ENCODE measurements around the gene SLC25A10. TPM values are rescaled to one million over a fixed set of nuclear protein-coding genes. Genes with fewer than 3 reads are reported as not detected.

SLC25A10 gene
- polyA plus RNA-seq, 1 donor from 2014 or later: 8.7 TPM

DNA sequence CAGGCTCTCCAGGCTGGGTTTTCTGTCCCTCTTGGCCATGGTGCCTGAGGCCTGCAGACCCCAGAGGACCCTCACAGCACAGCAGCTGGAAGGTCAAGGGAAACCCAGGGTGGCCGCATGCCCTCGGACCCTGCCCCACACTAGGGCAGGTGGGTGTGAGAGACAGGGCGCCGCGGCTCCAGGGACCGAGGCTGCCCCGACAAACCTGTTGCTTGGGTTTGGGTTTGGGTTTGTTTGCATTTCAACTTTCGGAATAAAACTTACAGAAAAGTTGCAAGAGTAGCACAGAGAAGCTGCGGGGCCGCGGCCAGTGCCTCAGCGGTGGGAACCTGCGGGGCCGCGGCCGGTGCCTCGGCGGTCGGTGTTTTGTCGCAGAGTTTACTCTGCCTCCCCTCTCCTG, 20.5 kb upstream of the SLC25A10 start:
- no peak overlapping the region for H3K9ac ChIP-seq (ENCODE audit: low read length)
- no peaks in the 10 kb centered on the region for H3F3A ChIP-seq (ENCODE audit: insufficient read depth, low read length, poor library complexity, severe bottlenecking)
- H3K9me2 ChIP-seq (ENCODE audit: insufficient read depth, low read length): no peaks in the 10 kb centered on the region
- no peak overlapping the region for H3K27ac ChIP-seq (ENCODE audit: low read length)
- TF ChIP-seq RAD21 (conservative IDR thresholded peaks at IDR 0.05) (no peak), TAF1 (IDR thresholded peaks at IDR 0.05; ENCODE audit: low read depth) (no peak), EZH2 (IDR thresholded peaks at IDR 0.05; ENCODE audit: borderline replicate concordance, insufficient read depth, low read length, poor library complexity, severe bottlenecking) (no peak), SMC3 (conservative IDR thresholded peaks at IDR 0.05; ENCODE audit: poor library complexity) (no peak), EP300 (conservative IDR thresholded peaks at IDR 0.05; ENCODE audit: poor library complexity, severe bottlenecking) (no peak), POLR2AphosphoS5 (IDR thresholded peaks at IDR 0.05) (no peak)
- TF ChIP-seq, protein P1, sequence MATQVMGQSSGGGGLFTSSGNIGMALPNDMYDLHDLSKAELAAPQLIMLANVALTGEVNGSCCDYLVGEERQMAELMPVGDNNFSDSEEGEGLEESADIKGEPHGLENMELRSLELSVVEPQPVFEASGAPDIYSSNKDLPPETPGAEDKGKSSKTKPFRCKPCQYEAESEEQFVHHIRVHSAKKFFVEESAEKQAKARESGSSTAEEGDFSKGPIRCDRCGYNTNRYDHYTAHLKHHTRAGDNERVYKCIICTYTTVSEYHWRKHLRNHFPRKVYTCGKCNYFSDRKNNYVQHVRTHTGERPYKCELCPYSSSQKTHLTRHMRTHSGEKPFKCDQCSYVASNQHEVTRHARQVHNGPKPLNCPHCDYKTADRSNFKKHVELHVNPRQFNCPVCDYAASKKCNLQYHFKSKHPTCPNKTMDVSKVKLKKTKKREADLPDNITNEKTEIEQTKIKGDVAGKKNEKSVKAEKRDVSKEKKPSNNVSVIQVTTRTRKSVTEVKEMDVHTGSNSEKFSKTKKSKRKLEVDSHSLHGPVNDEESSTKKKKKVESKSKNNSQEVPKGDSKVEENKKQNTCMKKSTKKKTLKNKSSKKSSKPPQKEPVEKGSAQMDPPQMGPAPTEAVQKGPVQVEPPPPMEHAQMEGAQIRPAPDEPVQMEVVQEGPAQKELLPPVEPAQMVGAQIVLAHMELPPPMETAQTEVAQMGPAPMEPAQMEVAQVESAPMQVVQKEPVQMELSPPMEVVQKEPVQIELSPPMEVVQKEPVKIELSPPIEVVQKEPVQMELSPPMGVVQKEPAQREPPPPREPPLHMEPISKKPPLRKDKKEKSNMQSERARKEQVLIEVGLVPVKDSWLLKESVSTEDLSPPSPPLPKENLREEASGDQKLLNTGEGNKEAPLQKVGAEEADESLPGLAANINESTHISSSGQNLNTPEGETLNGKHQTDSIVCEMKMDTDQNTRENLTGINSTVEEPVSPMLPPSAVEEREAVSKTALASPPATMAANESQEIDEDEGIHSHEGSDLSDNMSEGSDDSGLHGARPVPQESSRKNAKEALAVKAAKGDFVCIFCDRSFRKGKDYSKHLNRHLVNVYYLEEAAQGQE (IDR thresholded peaks at IDR 0.05; ENCODE audit: borderline replicate concordance): no peak
- H4K20me1 ChIP-seq (ENCODE audit: insufficient read depth): no peaks in the 10 kb centered on the region
- H3K36me3 ChIP-seq (ENCODE audit: insufficient read depth, low read length): no peaks in the 10 kb centered on the region
- no peaks in the 10 kb centered on the region for H3K27me3 ChIP-seq (ENCODE audit: insufficient read depth, low read depth, low read length)
- no peaks in the 10 kb centered on the region for H3K9me3 ChIP-seq (ENCODE audit: low read length)
- H3K4me3 ChIP-seq (ENCODE audit: low read length): no peak overlapping the region
- no peaks in the 10 kb centered on the region for H3K79me2 ChIP-seq (replicated peaks; ENCODE audit: insufficient read depth, low read length)
- H2AFZ ChIP-seq (ENCODE audit: low read depth, low read length): no peak overlapping the region
- no peak overlapping the region for H3K4me2 ChIP-seq (ENCODE audit: low read length)

DNA sequence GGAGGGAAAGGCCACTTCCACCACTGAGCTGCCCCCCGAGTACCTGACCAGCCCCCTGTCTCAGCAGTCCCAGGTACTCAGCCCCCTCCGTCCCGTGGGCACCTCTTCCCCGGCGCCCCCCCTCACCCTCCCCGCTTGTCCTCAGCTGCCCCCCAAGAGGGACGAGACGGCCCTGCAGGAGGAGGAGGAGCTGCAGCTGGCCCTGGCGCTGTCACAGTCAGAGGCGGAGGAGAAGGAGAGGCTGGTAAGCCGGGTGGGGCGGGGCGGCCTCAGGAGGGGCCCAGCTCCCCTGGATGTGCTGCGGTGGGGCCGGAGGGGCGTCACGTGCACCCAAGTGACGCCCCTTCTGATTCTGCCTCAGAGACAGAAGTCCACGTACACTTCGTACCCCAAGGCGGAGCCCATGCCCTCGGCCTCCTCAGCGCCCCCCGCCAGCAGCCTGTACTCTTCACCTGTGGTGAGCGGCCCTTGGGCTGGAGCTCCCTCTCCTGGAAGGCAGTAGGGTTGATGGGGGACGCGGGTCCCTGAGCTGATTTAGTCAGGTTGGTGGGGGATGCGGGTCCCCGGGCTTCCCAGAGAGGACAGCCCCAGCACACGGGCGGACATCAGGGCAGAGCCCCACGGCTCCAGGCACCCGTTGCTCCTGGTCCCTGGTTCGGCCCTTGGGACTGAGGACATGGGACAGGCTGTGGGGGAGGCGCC, 18.4 kb upstream of the SLC25A10 start:
- no peaks in the 10 kb centered on the region for H3K79me2 ChIP-seq (replicated peaks; ENCODE audit: insufficient read depth, low read length)

More for the DNA sequence above, 18.4 kb upstream of the SLC25A10 start:
- H3K4me3 ChIP-seq (ENCODE audit: low read length): no peak overlapping the region
- H3K9ac ChIP-seq (ENCODE audit: low read length): no peak overlapping the region
- H3K27ac ChIP-seq (ENCODE audit: low read length): no peak overlapping the region
- H2AFZ ChIP-seq (ENCODE audit: low read depth, low read length): no peak overlapping the region
- TF ChIP-seq RAD21 (conservative IDR thresholded peaks at IDR 0.05) (no peak), POLR2AphosphoS5 (IDR thresholded peaks at IDR 0.05) (no peak), EP300 (conservative IDR thresholded peaks at IDR 0.05; ENCODE audit: poor library complexity, severe bottlenecking) (no peak), MXI1 (conservative IDR thresholded peaks at IDR 0.05; ENCODE audit: poor library complexity, severe bottlenecking) (no peak), SMC3 (conservative IDR thresholded peaks at IDR 0.05; ENCODE audit: poor library complexity) (no peak), EZH2 (IDR thresholded peaks at IDR 0.05; ENCODE audit: borderline replicate concordance, insufficient read depth, low read length, poor library complexity, severe bottlenecking) (no peak), TAF1 (IDR thresholded peaks at IDR 0.05; ENCODE audit: low read depth) (no peak)
- TF ChIP-seq, protein P2, sequence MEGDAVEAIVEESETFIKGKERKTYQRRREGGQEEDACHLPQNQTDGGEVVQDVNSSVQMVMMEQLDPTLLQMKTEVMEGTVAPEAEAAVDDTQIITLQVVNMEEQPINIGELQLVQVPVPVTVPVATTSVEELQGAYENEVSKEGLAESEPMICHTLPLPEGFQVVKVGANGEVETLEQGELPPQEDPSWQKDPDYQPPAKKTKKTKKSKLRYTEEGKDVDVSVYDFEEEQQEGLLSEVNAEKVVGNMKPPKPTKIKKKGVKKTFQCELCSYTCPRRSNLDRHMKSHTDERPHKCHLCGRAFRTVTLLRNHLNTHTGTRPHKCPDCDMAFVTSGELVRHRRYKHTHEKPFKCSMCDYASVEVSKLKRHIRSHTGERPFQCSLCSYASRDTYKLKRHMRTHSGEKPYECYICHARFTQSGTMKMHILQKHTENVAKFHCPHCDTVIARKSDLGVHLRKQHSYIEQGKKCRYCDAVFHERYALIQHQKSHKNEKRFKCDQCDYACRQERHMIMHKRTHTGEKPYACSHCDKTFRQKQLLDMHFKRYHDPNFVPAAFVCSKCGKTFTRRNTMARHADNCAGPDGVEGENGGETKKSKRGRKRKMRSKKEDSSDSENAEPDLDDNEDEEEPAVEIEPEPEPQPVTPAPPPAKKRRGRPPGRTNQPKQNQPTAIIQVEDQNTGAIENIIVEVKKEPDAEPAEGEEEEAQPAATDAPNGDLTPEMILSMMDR (IDR thresholded peaks at IDR 0.05; ENCODE audit: poor library complexity, severe bottlenecking): no peak
- TF ChIP-seq, protein P1 (IDR thresholded peaks at IDR 0.05; ENCODE audit: borderline replicate concordance): no peak
- no peak overlapping the region for H3K4me2 ChIP-seq (ENCODE audit: low read length)
- no peaks in the 10 kb centered on the region for H3K9me3 ChIP-seq (ENCODE audit: low read length)
- peaks cover 5% of the 10 kb centered on the region for H3K36me3 ChIP-seq (ENCODE audit: insufficient read depth, low read length)
- no peaks in the 10 kb centered on the region for H4K20me1 ChIP-seq (ENCODE audit: insufficient read depth)
- H3F3A ChIP-seq (ENCODE audit: insufficient read depth, low read length, poor library complexity, severe bottlenecking): no peaks in the 10 kb centered on the region
- no peaks in the 10 kb centered on the region for H3K27me3 ChIP-seq (ENCODE audit: insufficient read depth, low read depth, low read length)
- H3K9me2 ChIP-seq (ENCODE audit: insufficient read depth, low read length): no peaks in the 10 kb centered on the region

Data from neural cell (in vitro differentiated cells).